HFFc6 (cell line): ENCODE measurements around the gene ATL3. TPM values are rescaled to one million over a fixed set of nuclear protein-coding genes. Genes with fewer than 3 reads are reported as not detected.
"Not testable (repeated sequence)": the region's sequence is repeated elsewhere in the genome, so short reads cannot be mapped to it uniquely, and the experiment has no call there.

ENCODE experiments used
- DNase-seq: peaks from one replicate; pipeline ENCODE4 v3.0.0-alpha.2; 2018
- H3K27ac Mint-ChIP-seq: 2 replicates; pipeline ENCODE4 v1.8.0; 2020; ENCODE audit warnings: mild to moderate bottlenecking, mixed read lengths
- H3K27me3 Mint-ChIP-seq: 2 replicates; pipeline ENCODE4 v1.8.0; 2021; ENCODE audit warnings: mild to moderate bottlenecking, moderate library complexity, mixed read lengths; ENCODE audit not compliant: insufficient read depth
- H3K36me3 Mint-ChIP-seq: 2 replicates; pipeline ENCODE4 v1.8.0; 2021; ENCODE audit warnings: low read depth, mixed read lengths
- H3K4me1 Mint-ChIP-seq: 2 replicates; pipeline ENCODE4 v1.8.0; 2020; ENCODE audit warnings: low read depth, mixed read lengths
- H3K4me3 Mint-ChIP-seq: 2 replicates; pipeline ENCODE4 v1.8.0; 2020; ENCODE audit warnings: mild to moderate bottlenecking, moderate library complexity, mixed read lengths
- H3K9me3 Mint-ChIP-seq: 2 replicates; pipeline ENCODE4 v1.8.0; 2020; ENCODE audit warnings: mild to moderate bottlenecking, mixed read lengths
- total RNA-seq, 6 experiments: library from RNA; stranded (reverse); fragmentation: NEBNext Ultra II Directional; extraction: Animal tissue kit (Norgen Biotek cat#: 25700); gene quantifications; 2 replicates in 1 of 6; 3 replicates in 5 of 6; pipeline ENCODE4 v1.2.3, GENCODE V29; 2021
- TF ChIP-seq, protein P1 (sequence below): fragments of 200-600 bp; sonication (generic); IDR thresholded peaks from 2 replicates; pipeline ENCODE4 v1.5.0; 2021; ENCODE audit warnings: antibody characterized with exemption, mild to moderate bottlenecking

The ATL3 gene
- total RNA-seq, 6 experiments from 2014 or later, result 96.9 to 116 (median 109) TPM

GRCh38 chr11:63610604-63611394, 60.4 kb downstream of the ATL3 start:
- no peak overlapping the region for H3K27ac Mint-ChIP-seq
- TF ChIP-seq, protein P1, sequence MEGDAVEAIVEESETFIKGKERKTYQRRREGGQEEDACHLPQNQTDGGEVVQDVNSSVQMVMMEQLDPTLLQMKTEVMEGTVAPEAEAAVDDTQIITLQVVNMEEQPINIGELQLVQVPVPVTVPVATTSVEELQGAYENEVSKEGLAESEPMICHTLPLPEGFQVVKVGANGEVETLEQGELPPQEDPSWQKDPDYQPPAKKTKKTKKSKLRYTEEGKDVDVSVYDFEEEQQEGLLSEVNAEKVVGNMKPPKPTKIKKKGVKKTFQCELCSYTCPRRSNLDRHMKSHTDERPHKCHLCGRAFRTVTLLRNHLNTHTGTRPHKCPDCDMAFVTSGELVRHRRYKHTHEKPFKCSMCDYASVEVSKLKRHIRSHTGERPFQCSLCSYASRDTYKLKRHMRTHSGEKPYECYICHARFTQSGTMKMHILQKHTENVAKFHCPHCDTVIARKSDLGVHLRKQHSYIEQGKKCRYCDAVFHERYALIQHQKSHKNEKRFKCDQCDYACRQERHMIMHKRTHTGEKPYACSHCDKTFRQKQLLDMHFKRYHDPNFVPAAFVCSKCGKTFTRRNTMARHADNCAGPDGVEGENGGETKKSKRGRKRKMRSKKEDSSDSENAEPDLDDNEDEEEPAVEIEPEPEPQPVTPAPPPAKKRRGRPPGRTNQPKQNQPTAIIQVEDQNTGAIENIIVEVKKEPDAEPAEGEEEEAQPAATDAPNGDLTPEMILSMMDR, result no peak
- H3K4me1 Mint-ChIP-seq, result peaks cover 53% of the 10 kb centered on the region
- H3K9me3 Mint-ChIP-seq, result no peaks in the 10 kb centered on the region
- no peak for DNase-seq
- no peaks in the 10 kb centered on the region for H3K36me3 Mint-ChIP-seq
- H3K4me3 Mint-ChIP-seq, result no peak overlapping the region
- H3K27me3 Mint-ChIP-seq, result no peaks in the 10 kb centered on the region; the same call in 1 of the 2 replicates

- Mint-ChIP-seq H3K9me3 (no peaks in the 10 kb centered on the region), H3K36me3 (no peaks in the 10 kb centered on the region), H3K27me3 (no peaks in the 10 kb centered on the region; the same call in 1 of the 2 replicates), H3K4me1 (peaks cover 53% of the 10 kb centered on the region), H3K4me3 (no peak overlapping the region), H3K27ac (no peak overlapping the region)
- no peak for DNase-seq
- TF ChIP-seq, protein P1, result no peak
Measured at GRCh38 chr11:63609971-63610580, 61.1 kb downstream of the ATL3 start.

GRCh38 chr11:63609536-63609935, 61.6 kb downstream of the ATL3 start:
- no peaks in the 10 kb centered on the region for H3K9me3 Mint-ChIP-seq
- TF ChIP-seq, protein P1, result no peak
- H3K4me3 Mint-ChIP-seq, result no peak overlapping the region
- H3K27me3 Mint-ChIP-seq, result no peaks in the 10 kb centered on the region; the same call in 1 of the 2 replicates
- no peak for DNase-seq
- H3K27ac Mint-ChIP-seq, result peak overlapping the region; percentile 30; the same call in 1 of the 2 replicates
- peaks cover 53% of the 10 kb centered on the region for H3K4me1 Mint-ChIP-seq
- H3K36me3 Mint-ChIP-seq, result no peaks in the 10 kb centered on the region

DNA sequence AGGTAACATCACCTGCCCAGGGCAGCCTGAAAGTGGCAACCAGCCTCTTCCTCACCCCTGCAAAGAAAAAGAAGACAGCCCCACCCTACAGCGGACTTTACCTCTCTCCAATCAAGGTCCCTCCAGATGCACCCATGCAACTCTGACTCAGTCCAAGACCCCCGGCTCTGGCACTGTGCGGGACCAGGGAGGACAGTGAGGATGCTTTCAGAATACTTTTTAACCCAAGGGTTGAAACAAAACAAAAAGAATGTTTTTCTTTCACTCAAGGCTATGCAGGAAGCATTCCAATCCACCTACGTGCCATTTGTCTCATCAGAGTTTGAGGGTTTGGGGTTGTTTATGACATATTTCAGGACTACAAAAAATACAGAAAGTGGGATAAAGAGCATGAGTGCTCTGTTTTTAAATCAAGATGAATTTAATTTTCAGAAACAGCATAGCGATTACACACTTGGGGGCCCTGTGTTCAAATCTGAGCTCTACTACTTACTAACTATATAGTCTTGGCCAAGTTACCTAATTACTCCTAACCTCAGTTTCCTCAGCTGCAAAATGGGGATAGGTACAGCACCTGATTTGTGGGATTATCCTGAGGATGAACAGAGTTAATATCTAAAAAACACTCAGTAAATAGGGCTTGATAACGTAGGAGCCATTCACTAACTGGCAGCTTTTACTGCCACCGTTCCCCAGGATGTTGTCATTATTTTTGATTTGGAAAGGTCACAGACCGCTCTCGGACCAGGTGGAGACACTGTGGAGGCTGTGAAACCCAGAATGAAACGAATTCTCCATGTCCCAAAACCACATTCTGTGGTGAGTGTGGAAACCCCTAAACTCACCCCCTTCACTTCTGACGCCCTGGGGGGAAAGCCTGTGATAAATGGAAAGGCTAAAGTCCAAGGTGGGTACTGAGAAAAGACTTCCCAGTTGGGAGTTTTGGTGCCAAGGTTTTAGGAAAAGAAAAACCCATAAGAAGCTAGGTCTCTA, 62.5 kb downstream of the ATL3 start:
- Mint-ChIP-seq H3K27ac (peak overlapping the region; percentile 62), H3K4me3 (peak overlapping the region; percentile 56; the same call in 1 of the 2 replicates), H3K4me1 (peaks cover 53% of the 10 kb centered on the region), H3K9me3 (no peaks in the 10 kb centered on the region), H3K27me3 (no peaks in the 10 kb centered on the region; the same call in 1 of the 2 replicates), H3K36me3 (no peaks in the 10 kb centered on the region)
- TF ChIP-seq, protein P1, result no peak
- peak; percentile 35 for DNase-seq

GRCh38 chr11:63603180-63603518, 68.0 kb downstream of the ATL3 start:
- H3K4me3 Mint-ChIP-seq, result no peak overlapping the region
- H3K36me3 Mint-ChIP-seq, result no peaks in the 10 kb centered on the region
- 0 out of 2 replicates have a peak, but pooled peaks cover 2% of the 10 kb centered on the region for H3K27me3 Mint-ChIP-seq
- TF ChIP-seq, protein P1, result no peak
- H3K27ac Mint-ChIP-seq, result peak overlapping the region; percentile 5; the same call in 1 of the 2 replicates
- peaks cover 38% of the 10 kb centered on the region for H3K4me1 Mint-ChIP-seq
- no peaks in the 10 kb centered on the region for H3K9me3 Mint-ChIP-seq
- DNase-seq, result no peak

- H3K27ac Mint-ChIP-seq, result peak overlapping the region; percentile 7; the same call in 1 of the 2 replicates
- H3K36me3 Mint-ChIP-seq, H3K9me3 Mint-ChIP-seq, H3K27me3 Mint-ChIP-seq: not testable (repeated sequence)
- peak overlapping the region; percentile 2; the same call in 1 of the 2 replicates for H3K4me3 Mint-ChIP-seq
- H3K4me1 Mint-ChIP-seq, result peaks cover 34% of the 10 kb centered on the region
- peak; percentile 48 for DNase-seq
Measured at GRCh38 chr11:63602290-63603179, 68.6 kb downstream of the ATL3 start.
